Heart left ventricle (tissue), 13 donors: Measurements from ENCODE around the gene KLHDC7B.

Experiments
- CTCF ChIP-seq, 12 donors: fragments of 200-600 bp; sonication (generic) in 4 of 12; IDR thresholded peaks; one replicate each; pipeline versions ENCODE4 v1.5.0 to v1.8.0; 2018 to 2022; ENCODE audit warnings: antibody characterized with exemption in 12 of 12, mild to moderate bottlenecking in 5 of 12
- POLR2A ChIP-seq, 2 donors: fragments of 450-650 bp; IDR thresholded peaks; one replicate each; pipeline ENCODE4 v1.6.1; 2017; ENCODE audit warnings: antibody characterized with exemption in 2 of 2, mild to moderate bottlenecking in 2 of 2, moderate library complexity in 2 of 2
- donor health status: ischemic (EF 13 %, LVEDD 7.1; RV severe dilation, severe dysfunction).
- donor health status: DM: no; HTN: yes; CAD: no.
- donor health status: DM: no; HTN: no; CAD: no.
- donor health status: ischemic (EF 25% LVEDD 6.9; RV normal size, moderate dysfunction).
- donor health status: ischemic (EF 25% LVEDD 5.7; RV mildly dilated, moderate dysfunction).
- donor health status: ischemic (EF 35%, LVEDD 5.7; RV mildly dilated, moderate dysfunction).
- donor health status: nonischemic (EF 11% LVEDD 7.7; RV severe dilation, severe dysfunction).
- donor health status: DM: yes; HTN: yes; CAD: no.
- donor health status: PGD.
- donor health status: ischemic (EF 29% LVEDD 5.4; RV normal size, mild dysfunction).
- donor health status: nonischemic (EF 23%, LVEDD 6.1; RV moderate dilation, normal function).

- TF ChIP-seq CTCF (IDR thresholded peaks at IDR 0.05) (no peak), POLR2A (IDR thresholded peaks at IDR 0.05) (no peak)
These were observed 23.4 kb downstream of the KLHDC7B start for GRCh38 chr22:50569041-50569459.
